GM06990 (cell line): ENCODE measurements around the gene ALG8.

Experiments
- DNase-seq: peaks from one replicate; pipeline ENCODE4 v3.0.0-alpha.2; 2011; ENCODE audit not compliant: insufficient read length; ENCODE audit errors: extremely low read depth
- H3K27me3 ChIP-seq: replicated peaks from 2 replicates; pipeline ENCODE4 v1.6.0; 2011; ENCODE audit warnings: low read length; ENCODE audit not compliant: control insufficient read depth, insufficient read depth
- H3K36me3 ChIP-seq: 2 replicates; pipeline ENCODE4 v1.5.1; 2011; ENCODE audit warnings: low read length; ENCODE audit not compliant: control insufficient read depth, insufficient read depth
- H3K4me3 ChIP-seq: replicated peaks from 2 replicates; pipeline ENCODE4 v1.5.1; 2011; ENCODE audit warnings: low read depth, mild to moderate bottlenecking, control low read depth, low read length
- CTCF ChIP-seq: IDR thresholded peaks from 2 replicates; pipeline ENCODE4 v1.5.1; 2011; ENCODE audit warnings: low read length, control low read depth, mild to moderate bottlenecking, inconsistent platforms; ENCODE audit not compliant: insufficient read depth, poor library complexity, severe bottlenecking

Gene ALG8

DNA sequence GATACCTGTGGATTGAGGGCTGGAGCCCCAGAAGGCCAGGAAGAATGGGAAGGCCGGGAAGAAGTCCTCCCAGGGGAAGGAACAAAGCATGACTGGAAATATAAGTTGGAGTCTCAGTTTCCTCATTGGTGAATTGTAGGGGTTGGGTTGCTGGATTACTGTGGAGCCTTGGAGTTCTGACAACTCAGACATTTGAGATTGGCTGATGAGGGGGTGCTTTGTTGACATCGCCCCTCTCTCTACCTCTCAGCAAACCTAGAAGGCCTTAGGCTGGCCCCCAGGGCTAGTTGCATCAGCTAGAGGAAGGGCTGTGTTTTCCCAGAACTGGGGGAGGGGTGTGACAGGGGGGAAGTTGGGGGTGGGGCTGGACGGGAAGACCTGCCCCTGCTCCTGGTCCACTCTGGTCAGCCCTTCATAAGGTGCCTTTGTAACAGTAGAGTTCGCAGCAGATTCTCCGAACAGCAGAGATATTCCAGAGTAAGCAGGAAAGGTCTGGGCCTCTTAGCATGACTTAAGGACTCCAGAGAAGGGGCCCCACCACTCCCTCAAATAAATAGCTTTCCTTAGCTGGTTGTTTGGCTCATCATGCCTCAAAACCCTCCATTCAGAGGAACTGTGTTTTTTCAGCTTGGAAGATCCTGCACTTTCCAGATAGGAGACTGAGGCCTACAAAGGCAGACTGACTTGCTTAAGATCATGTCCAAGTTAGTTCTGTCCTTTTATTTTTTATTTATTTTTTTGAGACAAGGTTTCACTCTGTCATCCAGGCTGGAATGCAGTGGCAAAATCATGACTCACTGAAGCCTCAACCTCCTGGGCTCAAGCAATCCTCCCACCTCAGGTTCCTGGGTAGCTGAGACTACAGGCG is 88.2 kb downstream of the ALG8 start:
- H3K4me3 ChIP-seq = no peak overlapping the region
- no peak for TF ChIP-seq CTCF
- no peaks in the 10 kb centered on the region for H3K27me3 ChIP-seq
- H3K36me3 ChIP-seq = no peaks in the 10 kb centered on the region
- no peak for DNase-seq
